K562 (cell line): ENCODE measurements around the gene TRIM38. TPM values are rescaled to one million over a fixed set of nuclear protein-coding genes. Genes with fewer than 3 reads are reported as not detected.
A peak's percentile ranks its signal among the peaks of the same experiment; 100 is the strongest.

ENCODE experiments used
- BCOR ChIP-seq: fragments of 450-650 bp; IDR thresholded peaks from 2 replicates; pipeline ENCODE4 v1.6.1; 2016
- MEF2A ChIP-seq: IDR thresholded peaks from 2 replicates; pipeline ENCODE4 v1.6.1; 2011; ENCODE audit warnings: low read depth, mild to moderate bottlenecking, low read length, moderate library complexity; ENCODE audit not compliant: control insufficient read depth
- TEAD1 ChIP-seq, 2 experiments: fragments of 450-650 bp in 1 of 2; sonication (generic) in 1 of 2; formaldehyde crosslinking; IDR thresholded peaks; 2 replicates each; pipeline versions ENCODE4 v1.4.0 to v1.8.0; 2020 to 2022; ENCODE audit warnings: mild to moderate bottlenecking in 2 of 2, missing genetic modification reagents in 1 of 2
- ZHX1 ChIP-seq: fragments of 150-350 bp; conservative IDR thresholded peaks from 2 replicates; pipeline ENCODE4 v1.6.1; 2014; ENCODE audit warnings: low read length
- ZNF316 ChIP-seq: fragments of 450-650 bp; IDR thresholded peaks from 2 replicates; pipeline ENCODE4 v1.6.1; 2016
- ZNF444 ChIP-seq: fragments of 250-450 bp; sonication (Bioruptor Pico); IDR thresholded peaks from 2 replicates; pipeline ENCODE4 v1.4.0; 2020; ENCODE audit warnings: mild to moderate bottlenecking, moderate library complexity
- polyA plus RNA-seq, 8 experiments: library from polyadenylated mRNA; depleted of rRNA in 4 of 8; stranded (reverse) in 5 of 8; unstranded in 3 of 8; fragments of >200 nt; fragmentation: Nextera tagmentation in 2 of 8; fragmentation: Illumina TruSeq in 1 of 8; extraction: Ambion mirVana in 2 of 8; extraction: Trizol in 1 of 8; gene quantifications; 2 replicates each; pipeline versions ENCODE4 v1.2.1 to v1.2.3, GENCODE V29; 2011 to 2014; ENCODE audit warnings: inconsistent platforms in 1 of 8, missing spikeins in 1 of 8
- total RNA-seq, 7 experiments: library from RNA; depleted of rRNA in 6 of 7; stranded (reverse); fragments of >200 nt in 6 of 7; fragmentation: Illumina TruSeq in 2 of 7; extraction: Trizol in 2 of 7; gene quantifications; 2 replicates each; pipeline versions ENCODE4 v1.2.1 to v1.2.3, GENCODE V29; 2011 to 2021; ENCODE audit warnings: low replicate concordance in 1 of 7
- TF ChIP-seq, protein P1 (sequence below): fragments of 450-650 bp; IDR thresholded peaks from 2 replicates; pipeline ENCODE4 v1.6.1; 2016; ENCODE audit warnings: low read depth

The TRIM38 gene
- total and polyA plus RNA-seq, 9 of the 15 experiments (the other 6 are each of a cell fraction or from before 2014, with no cell fraction given): 1.7 to 6.7 (median 6.3) TPM

DNA sequence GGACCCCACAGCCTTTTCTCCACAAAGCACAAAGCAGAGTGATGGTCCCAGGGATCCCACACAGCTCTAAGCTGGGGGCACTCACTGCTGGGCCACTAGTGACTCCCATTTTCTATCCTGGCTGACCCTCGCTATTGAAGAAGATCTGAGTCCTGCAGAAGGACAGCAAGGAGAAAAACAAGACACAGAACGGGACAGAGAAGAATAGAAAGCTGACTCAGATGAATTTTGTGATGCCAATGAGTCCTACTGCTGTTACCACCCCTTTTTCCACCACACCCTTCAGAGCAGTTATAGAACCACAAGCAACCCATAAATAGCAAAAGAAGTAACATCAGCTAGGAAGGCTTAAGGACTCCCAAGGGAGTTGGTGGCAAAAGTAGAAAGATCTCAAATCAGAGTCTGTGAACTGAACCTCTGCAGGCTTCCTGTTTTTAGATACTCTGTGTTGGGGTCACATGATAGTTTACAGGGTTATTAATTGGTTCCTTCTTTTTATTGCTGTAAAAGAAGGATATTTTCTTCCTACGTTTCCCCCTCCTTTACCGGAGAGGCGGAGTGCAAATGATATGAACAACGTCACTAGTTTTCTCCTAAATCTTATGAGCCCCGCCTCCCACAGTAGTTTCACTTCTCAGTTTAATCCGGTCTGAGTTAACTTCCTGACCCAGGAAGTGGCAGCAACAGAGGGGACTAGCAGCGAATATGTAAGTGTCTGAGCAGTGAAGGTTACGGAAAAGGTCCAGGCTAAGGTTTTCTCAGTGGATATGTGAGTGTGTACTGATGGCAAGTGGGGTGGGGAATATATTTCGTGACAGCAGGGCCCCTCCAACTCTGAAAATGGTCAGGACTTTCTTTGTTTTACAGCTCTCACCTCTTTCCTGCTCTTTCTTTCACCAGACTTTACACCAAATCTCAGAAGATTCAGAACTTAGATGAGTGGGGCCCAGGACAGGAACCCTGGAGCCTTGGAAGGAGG is at the start of gene TRIM38 (continued):
- no peak for TF ChIP-seq MEF2A
- 0 out of 4 replicates have a peak, but pooled peaks of 1 of the 2 experiments have one; percentile 40 for TF ChIP-seq TEAD1 (CRISPR knock-in tag; IDR thresholded peaks at IDR 0.05)
- TF ChIP-seq BCOR: no peak
- TF ChIP-seq ZHX1: no peak
- TF ChIP-seq, protein P1, sequence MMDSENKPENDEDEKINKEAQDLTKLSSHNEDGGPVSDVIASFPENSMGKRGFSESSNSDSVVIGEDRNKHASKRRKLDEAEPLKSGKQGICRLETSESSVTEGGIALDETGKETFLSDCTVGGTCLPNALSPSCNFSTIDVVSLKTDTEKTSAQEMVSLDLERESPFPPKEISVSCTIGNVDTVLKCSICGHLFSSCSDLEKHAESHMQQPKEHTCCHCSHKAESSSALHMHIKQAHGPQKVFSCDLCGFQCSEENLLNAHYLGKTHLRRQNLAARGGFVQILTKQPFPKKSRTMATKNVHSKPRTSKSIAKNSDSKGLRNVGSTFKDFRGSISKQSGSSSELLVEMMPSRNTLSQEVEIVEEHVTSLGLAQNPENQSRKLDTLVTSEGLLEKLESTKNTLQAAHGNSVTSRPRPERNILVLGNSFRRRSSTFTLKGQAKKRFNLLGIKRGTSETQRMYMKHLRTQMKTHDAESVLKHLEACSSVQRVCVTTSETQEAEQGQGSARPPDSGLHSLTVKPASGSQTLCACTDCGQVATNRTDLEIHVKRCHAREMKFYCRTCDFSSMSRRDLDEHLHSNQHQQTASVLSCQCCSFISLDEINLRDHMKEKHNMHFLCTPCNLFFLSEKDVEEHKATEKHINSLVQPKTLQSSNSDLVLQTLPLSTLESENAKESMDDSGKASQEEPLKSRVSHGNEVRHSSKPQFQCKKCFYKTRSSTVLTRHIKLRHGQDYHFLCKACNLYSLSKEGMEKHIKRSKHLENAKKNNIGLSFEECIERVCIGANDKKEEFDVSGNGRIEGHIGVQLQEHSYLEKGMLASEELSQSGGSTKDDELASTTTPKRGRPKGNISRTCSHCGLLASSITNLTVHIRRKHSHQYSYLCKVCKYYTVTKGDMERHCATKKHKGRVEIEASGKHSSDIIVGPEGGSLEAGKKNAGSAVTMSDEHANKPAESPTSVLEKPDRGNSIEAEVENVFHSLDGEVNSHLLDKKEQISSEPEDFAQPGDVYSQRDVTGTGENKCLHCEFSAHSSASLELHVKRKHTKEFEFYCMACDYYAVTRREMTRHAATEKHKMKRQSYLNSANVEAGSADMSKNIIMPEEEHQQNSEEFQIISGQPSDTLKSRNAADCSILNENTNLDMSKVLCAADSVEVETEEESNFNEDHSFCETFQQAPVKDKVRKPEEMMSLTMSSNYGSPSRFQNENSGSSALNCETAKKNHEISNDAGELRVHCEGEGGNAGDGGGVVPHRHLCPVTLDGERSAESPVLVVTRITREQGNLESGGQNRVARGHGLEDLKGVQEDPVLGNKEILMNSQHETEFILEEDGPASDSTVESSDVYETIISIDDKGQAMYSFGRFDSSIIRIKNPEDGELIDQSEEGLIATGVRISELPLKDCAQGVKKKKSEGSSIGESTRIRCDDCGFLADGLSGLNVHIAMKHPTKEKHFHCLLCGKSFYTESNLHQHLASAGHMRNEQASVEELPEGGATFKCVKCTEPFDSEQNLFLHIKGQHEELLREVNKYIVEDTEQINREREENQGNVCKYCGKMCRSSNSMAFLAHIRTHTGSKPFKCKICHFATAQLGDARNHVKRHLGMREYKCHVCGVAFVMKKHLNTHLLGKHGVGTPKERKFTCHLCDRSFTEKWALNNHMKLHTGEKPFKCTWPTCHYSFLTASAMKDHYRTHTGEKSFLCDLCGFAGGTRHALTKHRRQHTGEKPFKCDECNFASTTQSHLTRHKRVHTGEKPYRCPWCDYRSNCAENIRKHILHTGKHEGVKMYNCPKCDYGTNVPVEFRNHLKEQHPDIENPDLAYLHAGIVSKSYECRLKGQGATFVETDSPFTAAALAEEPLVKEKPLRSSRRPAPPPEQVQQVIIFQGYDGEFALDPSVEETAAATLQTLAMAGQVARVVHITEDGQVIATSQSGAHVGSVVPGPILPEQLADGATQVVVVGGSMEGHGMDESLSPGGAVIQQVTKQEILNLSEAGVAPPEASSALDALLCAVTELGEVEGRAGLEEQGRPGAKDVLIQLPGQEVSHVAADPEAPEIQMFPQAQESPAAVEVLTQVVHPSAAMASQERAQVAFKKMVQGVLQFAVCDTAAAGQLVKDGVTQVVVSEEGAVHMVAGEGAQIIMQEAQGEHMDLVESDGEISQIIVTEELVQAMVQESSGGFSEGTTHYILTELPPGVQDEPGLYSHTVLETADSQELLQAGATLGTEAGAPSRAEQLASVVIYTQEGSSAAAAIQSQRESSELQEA: no peak
- TF ChIP-seq ZNF444 (CRISPR knock-in tag): no peak
- TF ChIP-seq ZNF316: peak; percentile 95
